GDM1 (cell line): ENCODE data around the gene ZNF831.

Source experiments
- DNase-seq: peaks from one replicate; lab custom pipeline; 2025; lab: John Stamatoyannopoulos, UW

Gene ZNF831

GRCh38 chr20:59305908-59306655, 142.5 kb downstream of the ZNF831 start:
- DNase-seq, result no peak

DNA sequence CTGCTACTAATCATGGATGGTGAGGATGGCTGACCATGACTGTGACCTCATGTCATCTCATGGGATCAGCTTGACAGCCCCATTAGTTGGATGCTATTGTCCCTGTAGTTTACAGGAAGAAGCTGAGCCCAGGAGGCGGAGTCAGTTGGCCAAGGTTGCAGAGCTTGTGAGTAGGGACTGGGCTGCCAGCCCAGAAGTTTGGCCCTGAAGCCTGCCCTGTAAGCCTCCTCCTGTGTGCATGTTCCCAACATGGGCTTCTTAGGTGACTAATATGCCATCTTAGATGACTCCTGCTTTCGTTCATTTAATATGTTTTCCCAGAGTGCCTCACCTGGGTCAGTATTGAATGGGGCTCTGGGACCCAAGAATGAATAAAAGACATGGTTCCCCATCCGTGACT, 143.6 kb downstream of the ZNF831 start:
- DNase-seq, result no peak
